Natural killer cell treated with Interleukin-12 subunit alpha and Interleukin-12 subunit beta and Interleukin-15 and Interleukin-18, amount 100 ng/mL, for 72 hours (primary cell): ENCODE measurements around the gene PTPRN. TPM values are rescaled to one million over a fixed set of nuclear protein-coding genes. Genes with fewer than 3 reads are reported as not detected.

Experiments used
- ATAC-seq, 2 donors: fragments of 150-1000 bp; cut with Tn5 transposase in 1 of 2; sonication (Bioruptor Pico), chemical (Tn5 transposase) in 1 of 2; 2 replicates each; pipeline ENCODE4 v1.10.0; 2021
- DNase-seq: peaks from one replicate; pipeline ENCODE4 v3.0.0; 2022; ENCODE audit warnings: low spot score
- H3K27ac Mint-ChIP-seq, 2 donors: 1 replicate in 1 of 2; 2 replicates in 1 of 2; pipeline ENCODE4 v1.8.0; 2022; ENCODE audit warnings: mixed read lengths in 2 of 2, mild to moderate bottlenecking in 1 of 2, moderate library complexity in 1 of 2
- H3K27me3 Mint-ChIP-seq, 2 donors: 1 replicate in 1 of 2; 2 replicates in 1 of 2; pipeline ENCODE4 v1.8.0; 2022; ENCODE audit warnings: mixed read lengths in 2 of 2
- H3K36me3 Mint-ChIP-seq: one replicate; pipeline ENCODE4 v1.8.0; 2022; ENCODE audit warnings: mixed read lengths
- H3K4me1 Mint-ChIP-seq, 2 donors: 1 replicate in 1 of 2; 2 replicates in 1 of 2; pipeline ENCODE4 v1.8.0; 2022; ENCODE audit warnings: low read depth in 2 of 2, mixed read lengths in 2 of 2, mild to moderate bottlenecking in 1 of 2
- H3K4me3 Mint-ChIP-seq: one replicate; pipeline ENCODE4 v1.8.0; 2022; ENCODE audit warnings: mixed read lengths
- H3K9me3 Mint-ChIP-seq: 2 replicates; pipeline ENCODE4 v1.8.0; 2022; ENCODE audit warnings: mixed read lengths
- total RNA-seq, 2 donors: library from RNA; stranded (reverse); gene quantifications; one replicate each; pipeline ENCODE4 v1.2.3, GENCODE V29; 2022

PTPRN gene
- total RNA-seq, result not detected

GRCh38 chr2:219309278-219309677, at the start of gene PTPRN:
Gene PTPRN (minus strand): TSS chr2:219309401. CDS start chr2:219309332, 69 bp downstream.
- no peaks in the 10 kb centered on the region for H3K9me3 Mint-ChIP-seq
- H3K36me3 Mint-ChIP-seq, result no peaks in the 10 kb centered on the region
- ATAC-seq, result no peak
- H3K4me1 Mint-ChIP-seq, result no peaks in the 10 kb centered on the region
- H3K27me3 Mint-ChIP-seq, result peaks cover 43 to 60% of the 10 kb centered on the region in 2 donors
- no peak within 1 kb of the TSS for H3K27ac Mint-ChIP-seq
- no peak for DNase-seq
- H3K4me3 Mint-ChIP-seq, result no peak within 1 kb of the TSS

DNA sequence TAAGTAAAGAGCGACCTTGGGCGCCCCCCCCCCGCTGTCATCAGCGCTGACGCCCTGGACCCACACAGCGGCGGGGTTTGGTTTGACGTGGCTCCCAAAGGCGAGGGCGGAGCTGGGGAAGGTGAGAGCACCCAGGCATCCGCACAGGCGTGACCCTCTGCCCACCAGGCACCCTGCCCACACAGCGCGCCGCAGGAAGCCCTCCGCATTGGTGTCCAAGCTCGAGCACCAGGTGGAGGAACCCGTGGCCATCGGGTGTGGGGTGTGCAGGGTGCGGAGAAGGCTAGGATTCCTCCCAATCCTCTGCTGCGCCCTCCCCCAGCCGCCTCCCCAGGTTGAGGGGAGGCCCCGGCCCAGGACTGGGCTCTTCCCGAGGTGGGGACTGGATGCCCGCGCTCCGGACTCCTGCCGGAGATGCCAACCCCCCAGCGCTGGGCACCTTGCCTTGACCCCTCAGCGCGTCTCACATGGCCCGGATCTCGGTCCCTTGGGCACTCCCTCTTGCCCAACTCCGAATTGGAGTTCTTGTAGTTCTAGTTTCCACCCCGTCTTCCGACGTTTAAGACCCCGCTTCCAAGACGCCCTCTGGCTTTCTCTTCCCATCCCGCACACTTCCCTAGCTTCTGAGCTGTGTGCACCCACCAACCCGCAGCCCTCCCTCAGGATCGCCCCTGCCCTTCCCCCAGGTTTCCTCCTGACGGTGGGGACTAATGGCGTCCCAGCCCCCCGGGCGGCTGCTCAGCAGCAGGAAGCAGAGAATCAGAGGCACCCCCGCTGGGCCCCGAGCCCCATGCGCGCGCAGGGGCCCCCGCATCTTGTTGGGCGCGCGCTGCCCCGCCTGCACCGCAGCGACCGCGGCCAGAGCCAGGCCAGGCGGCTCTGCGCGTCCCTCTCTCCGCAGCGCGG, 49.2 kb upstream of the PTPRN start:
- Mint-ChIP-seq H3K27ac (no peak overlapping the region), H3K27me3 (peaks cover 35 to 39% of the 10 kb centered on the region in 2 donors)
- no peak for DNase-seq

DNA sequence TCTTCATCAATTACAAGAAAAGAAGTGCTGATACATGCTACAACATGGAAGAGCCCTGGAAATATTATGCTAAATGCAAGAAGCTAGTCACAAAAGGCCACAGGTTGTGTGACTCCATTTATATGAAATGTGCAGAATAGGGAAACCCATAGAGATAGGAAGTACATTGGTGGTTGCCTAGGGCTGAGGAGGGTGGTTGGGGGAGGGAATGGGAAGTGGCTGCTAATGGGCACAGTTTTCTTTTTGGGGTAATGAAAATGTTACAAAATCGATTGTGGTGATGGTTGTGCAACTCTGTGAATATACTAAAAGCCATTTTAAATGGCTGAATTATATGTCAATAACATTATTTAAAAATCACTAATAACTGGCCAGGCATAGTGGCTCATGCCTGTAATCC, 47.6 kb upstream of the PTPRN start:
- Mint-ChIP-seq H3K9me3 (no peaks in the 10 kb centered on the region), H3K27me3 (peaks cover 36 to 39% of the 10 kb centered on the region in 2 donors), H3K36me3 (no peaks in the 10 kb centered on the region), H3K4me3 (no peak overlapping the region), H3K27ac (no peak overlapping the region), H3K4me1 (peaks cover 3 to 5% of the 10 kb centered on the region in 2 donors)
- DNase-seq, result no peak
- no peak for ATAC-seq

More for the DNA sequence above, 49.2 kb upstream of the PTPRN start:
- no peaks in the 10 kb centered on the region for H3K36me3 Mint-ChIP-seq
- peaks cover 7 to 21% of the 10 kb centered on the region in 2 donors for H3K4me1 Mint-ChIP-seq
- peak; percentile 41 to 48 for ATAC-seq
- H3K9me3 Mint-ChIP-seq, result no peaks in the 10 kb centered on the region
- no peak overlapping the region for H3K4me3 Mint-ChIP-seq

DNA sequence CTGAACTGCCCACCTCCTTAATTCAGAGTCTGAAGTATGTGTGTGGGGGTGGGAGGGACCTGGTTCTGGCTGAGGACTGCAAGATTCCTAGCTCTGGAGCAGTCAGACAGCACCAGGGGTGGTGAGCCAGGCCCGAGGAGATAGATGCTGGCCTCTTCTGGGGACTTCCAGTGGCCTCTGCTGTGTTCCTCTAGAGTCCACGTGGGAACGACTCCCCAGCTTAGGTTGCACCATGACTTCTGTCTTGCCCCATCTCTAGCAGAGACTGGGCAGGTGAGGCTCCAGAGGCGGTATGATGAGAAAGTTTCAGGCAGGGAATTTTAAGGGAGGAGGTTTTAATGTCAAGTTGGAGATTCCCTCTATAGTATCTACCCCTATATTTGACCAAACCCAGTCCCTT, 45.4 kb upstream of the PTPRN start:
- Mint-ChIP-seq H3K9me3 (no peaks in the 10 kb centered on the region), H3K36me3 (no peaks in the 10 kb centered on the region), H3K27ac (no peak overlapping the region), H3K4me3 (no peak overlapping the region), H3K4me1 (peaks cover 3 to 5% of the 10 kb centered on the region in 2 donors), H3K27me3 (peaks cover 33 to 34% of the 10 kb centered on the region in 2 donors)
- no peak for DNase-seq
- ATAC-seq, result no peak

DNA sequence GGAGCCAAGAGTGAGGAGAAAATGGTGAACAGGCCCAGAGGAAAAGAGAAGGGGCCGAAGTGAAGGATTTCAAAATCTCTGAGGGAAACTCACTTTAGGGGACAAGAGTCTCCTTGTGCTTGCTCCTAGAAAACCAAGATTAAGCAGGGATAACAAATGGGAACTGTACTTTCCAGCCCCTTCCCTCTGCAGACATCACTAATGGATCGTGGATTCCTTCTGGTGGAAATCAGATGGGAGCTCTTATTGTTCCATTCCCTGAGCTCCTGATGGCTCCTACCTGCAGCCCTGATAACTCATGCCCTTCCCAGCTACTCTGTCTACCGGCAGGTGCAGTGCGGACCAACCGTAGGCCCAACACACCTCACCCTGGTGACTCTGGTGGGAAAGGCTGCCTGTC, 43.9 kb upstream of the PTPRN start:
- ATAC-seq (no peak), DNase-seq (no peak)
- Mint-ChIP-seq H3K9me3 (no peaks in the 10 kb centered on the region), H3K27ac (no peak overlapping the region), H3K27me3 (peaks cover 36 to 41% of the 10 kb centered on the region in 2 donors), H3K4me3 (no peak overlapping the region), H3K4me1 (peaks cover 3 to 5% of the 10 kb centered on the region in 2 donors), H3K36me3 (no peaks in the 10 kb centered on the region)

GRCh38 chr2:219352448-219353023, 43.3 kb upstream of the PTPRN start:
- Mint-ChIP-seq H3K36me3 (no peaks in the 10 kb centered on the region), H3K27me3 (peaks cover 38 to 43% of the 10 kb centered on the region in 2 donors), H3K9me3 (no peaks in the 10 kb centered on the region), H3K27ac (no peak overlapping the region), H3K4me1 (peaks cover 3 to 5% of the 10 kb centered on the region in 2 donors), H3K4me3 (no peak overlapping the region)
- DNase-seq (peak; percentile 72), ATAC-seq (peak; percentile 56 to 64)

DNA sequence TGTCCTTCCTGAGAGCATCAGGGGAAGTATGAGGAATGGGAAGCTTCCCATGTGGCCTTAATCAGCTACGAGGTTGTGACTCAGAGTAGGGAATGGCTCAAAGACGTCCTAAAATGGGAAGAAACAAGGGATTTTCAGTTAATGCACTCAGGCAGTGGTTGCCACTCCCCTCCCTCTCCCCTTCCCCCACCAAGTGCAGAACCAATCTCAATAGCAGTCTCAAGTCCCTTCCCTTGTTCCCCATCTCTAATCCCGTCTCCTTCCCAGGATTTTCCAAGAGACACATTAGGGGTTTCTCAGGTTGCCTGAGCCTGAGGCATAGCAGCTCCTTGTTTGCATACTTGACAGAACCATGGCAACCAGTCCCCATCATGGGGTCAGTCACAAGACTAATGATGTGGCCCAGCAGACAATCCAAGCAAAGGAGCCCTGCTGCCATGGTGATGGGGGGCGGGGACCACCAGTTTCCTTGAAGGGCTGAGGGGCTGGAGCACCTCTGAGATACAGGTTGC, 41.6 kb upstream of the PTPRN start:
- H3K4me3 Mint-ChIP-seq, result no peak overlapping the region
- DNase-seq (no peak), ATAC-seq (no peak)
- peaks cover 34 to 50% of the 10 kb centered on the region in 2 donors for H3K27me3 Mint-ChIP-seq
- H3K4me1 Mint-ChIP-seq, result no peaks in the 10 kb centered on the region
- no peaks in the 10 kb centered on the region for H3K9me3 Mint-ChIP-seq
- H3K36me3 Mint-ChIP-seq, result no peaks in the 10 kb centered on the region
- no peak overlapping the region for H3K27ac Mint-ChIP-seq

DNA sequence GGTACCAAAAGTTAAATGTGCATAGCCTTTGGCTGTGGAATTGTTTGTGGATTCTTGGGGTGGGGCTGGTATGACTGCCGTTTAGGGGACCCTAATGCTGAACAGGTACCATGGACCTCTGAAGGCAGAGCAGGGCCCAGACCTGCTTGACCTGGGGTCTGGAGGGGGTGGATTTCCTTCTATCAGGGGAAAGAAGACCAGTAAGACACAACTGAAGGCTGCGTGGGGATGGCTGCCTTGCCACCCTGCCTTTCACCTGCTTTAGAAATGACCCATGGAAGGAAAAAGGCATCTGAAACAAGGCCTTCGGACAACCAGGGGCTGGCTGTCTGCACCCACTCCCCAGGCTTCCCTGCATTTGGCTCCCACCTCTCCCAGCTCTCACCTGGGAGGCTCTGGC, 41.0 kb upstream of the PTPRN start:
- no peaks in the 10 kb centered on the region for H3K4me1 Mint-ChIP-seq
- H3K27ac Mint-ChIP-seq, result no peak overlapping the region
- no peak overlapping the region for H3K4me3 Mint-ChIP-seq
- no peaks in the 10 kb centered on the region for H3K36me3 Mint-ChIP-seq
- no peak for ATAC-seq
- H3K27me3 Mint-ChIP-seq, result peaks cover 34 to 50% of the 10 kb centered on the region in 2 donors
- no peak for DNase-seq
- no peaks in the 10 kb centered on the region for H3K9me3 Mint-ChIP-seq

DNA sequence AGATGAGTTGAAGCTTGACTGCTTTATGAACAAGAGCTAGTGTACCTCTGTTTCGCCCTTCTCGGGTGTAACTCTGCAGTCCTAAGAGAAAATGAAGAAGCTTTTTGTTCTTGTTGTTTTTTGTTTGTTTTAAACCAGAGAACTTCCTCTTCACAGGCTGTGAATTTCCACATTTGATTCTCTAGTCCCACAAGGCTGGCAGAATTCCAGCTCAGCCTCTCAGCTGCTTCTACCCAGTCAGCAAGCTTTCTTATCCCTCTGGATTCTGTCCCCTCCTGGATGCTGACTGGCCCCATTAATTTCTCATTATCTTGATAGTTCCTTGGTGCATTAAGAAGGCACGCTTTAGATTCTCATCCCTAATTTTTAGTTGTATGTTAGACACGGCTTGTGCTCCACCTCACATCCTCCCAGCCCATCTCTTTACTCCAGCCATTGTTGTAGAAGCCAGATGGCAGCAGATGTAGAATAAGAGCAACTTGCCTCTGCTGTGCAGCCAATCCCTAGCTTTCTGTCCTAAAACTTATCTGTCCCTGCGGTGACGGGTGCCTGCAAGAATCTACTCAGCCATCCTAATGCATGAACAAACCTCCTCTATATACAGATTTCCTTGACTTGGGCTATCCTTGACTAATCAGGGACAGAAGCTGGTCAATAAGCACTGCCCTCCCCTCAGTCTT, 35.7 kb upstream of the PTPRN start:
- Mint-ChIP-seq H3K9me3 (no peaks in the 10 kb centered on the region), H3K36me3 (no peaks in the 10 kb centered on the region), H3K27me3 (peaks cover 28 to 43% of the 10 kb centered on the region in 2 donors), H3K4me1 (no peaks in the 10 kb centered on the region), H3K27ac (no peak overlapping the region), H3K4me3 (no peak overlapping the region)
- DNase-seq, result no peak
- ATAC-seq, result no peak

- DNase-seq (no peak), ATAC-seq (no peak)
- no peak overlapping the region for H3K4me3 Mint-ChIP-seq
- no peak overlapping the region for H3K27ac Mint-ChIP-seq
- H3K27me3 Mint-ChIP-seq, result peaks cover 41 to 75% of the 10 kb centered on the region in 2 donors
- peaks cover 7% of the 10 kb centered on the region for H3K36me3 Mint-ChIP-seq
- peaks cover 0 to 2% of the 10 kb centered on the region in 2 donors for H3K4me1 Mint-ChIP-seq
- H3K9me3 Mint-ChIP-seq, result peaks cover 4% of the 10 kb centered on the region
These were observed 26.2 kb upstream of the PTPRN start for GRCh38 chr2:219335373-219335786.

DNA sequence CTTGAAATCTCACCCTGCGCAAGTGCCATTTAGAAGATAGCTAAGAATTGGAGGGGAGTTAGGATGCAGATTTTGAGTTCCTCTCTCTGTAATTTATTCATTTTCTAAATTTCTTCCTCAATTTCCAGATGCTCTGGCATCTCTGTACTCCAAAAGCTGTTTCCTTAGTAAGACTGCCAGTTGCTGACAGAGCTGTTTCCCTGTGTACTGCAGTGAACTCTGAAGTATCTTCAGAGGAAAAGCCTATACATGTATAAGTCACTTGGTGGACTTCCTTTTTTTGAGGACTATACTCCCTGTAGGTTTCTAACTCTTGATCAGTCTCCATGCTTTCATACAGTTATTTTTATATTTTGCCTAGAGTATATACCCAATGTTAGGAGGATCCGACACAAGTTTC, 24.9 kb upstream of the PTPRN start:
- peaks cover 45 to 69% of the 10 kb centered on the region in 2 donors for H3K27me3 Mint-ChIP-seq
- ATAC-seq, result no peak

DNA sequence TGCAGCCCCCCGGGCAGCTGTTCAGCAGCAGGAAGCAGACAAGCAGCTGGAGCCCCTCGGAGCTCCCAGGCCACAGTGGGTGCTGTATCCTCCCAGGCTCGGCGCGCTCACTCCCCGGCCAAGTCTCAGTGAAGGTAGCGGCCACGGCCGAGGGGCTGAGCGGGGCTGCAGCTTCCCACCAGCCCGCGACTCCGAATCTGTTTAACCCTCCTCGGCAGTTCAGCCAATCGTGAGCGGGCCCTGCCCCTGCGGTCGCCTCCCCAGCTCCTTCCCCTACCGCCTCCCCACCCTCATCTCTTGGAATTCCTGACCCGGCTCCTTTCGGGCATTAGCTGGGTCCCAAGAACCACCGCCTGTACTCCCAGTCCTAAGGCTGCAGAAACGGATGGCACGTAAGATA, 23.3 kb upstream of the PTPRN start, which contains the start of gene RESP18:
Gene RESP18, minus strand, starts transcription at position 203 of the 400 bp plus-strand sequence.
- H3K27me3 Mint-ChIP-seq, result peaks cover 45 to 66% of the 10 kb centered on the region in 2 donors
- H3K4me1 Mint-ChIP-seq, result peaks cover 0 to 2% of the 10 kb centered on the region in 2 donors

More for the DNA sequence above, 24.9 kb upstream of the PTPRN start:
- Mint-ChIP-seq H3K27ac (no peak overlapping the region), H3K36me3 (peaks cover 7% of the 10 kb centered on the region), H3K9me3 (peaks cover 4% of the 10 kb centered on the region), H3K4me1 (peaks cover 0 to 2% of the 10 kb centered on the region in 2 donors), H3K4me3 (no peak overlapping the region)
- DNase-seq, result no peak

GRCh38 chr2:219331560-219332213, 22.5 kb upstream of the PTPRN start:
- Mint-ChIP-seq H3K4me3 (no peak overlapping the region), H3K27ac (no peak overlapping the region), H3K27me3 (peaks cover 44 to 62% of the 10 kb centered on the region in 2 donors), H3K9me3 (peaks cover 4% of the 10 kb centered on the region), H3K36me3 (peaks cover 7% of the 10 kb centered on the region), H3K4me1 (peaks cover 0 to 2% of the 10 kb centered on the region in 2 donors)
- no peak for DNase-seq
- no peak for ATAC-seq

More for the DNA sequence above, 23.3 kb upstream of the PTPRN start, which contains the start of gene RESP18:
- DNase-seq (no peak), ATAC-seq (no peak)
- peaks cover 7% of the 10 kb centered on the region for H3K36me3 Mint-ChIP-seq
- peaks cover 4% of the 10 kb centered on the region for H3K9me3 Mint-ChIP-seq
- no peak within 1 kb of the TSS for H3K4me3 Mint-ChIP-seq
- no peak within 1 kb of the TSS for H3K27ac Mint-ChIP-seq
